ENCODE measurements around the gene MAP3K13. TPM values are rescaled to one million over a fixed set of nuclear protein-coding genes. Genes with fewer than 3 reads are reported as not detected.

MAP3K13 gene
- total RNA-seq, 1 experiment from 2014 or later: 24.4 TPM

DNA sequence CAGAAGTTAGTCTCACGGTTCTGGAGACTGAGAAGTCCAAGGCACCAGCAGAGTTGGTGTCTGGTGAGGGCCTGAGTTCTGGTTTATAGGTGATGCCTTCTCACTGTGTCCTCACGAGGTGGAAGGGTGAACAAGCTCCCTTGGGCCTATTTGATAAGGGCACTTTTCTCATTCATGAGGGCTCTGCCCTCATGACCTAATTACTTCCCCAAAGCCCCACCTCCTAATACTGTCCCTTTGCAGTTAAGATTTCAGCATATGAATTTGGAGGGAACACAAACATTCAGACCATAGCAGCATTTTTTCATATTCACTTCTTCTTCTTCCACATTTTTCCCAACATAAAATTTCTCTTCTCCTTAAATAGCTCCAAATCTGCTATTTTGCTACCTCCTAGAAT lies 94.4 kb downstream of the MAP3K13 start:
- intact Hi-C loops (cut with micrococcal nuclease): loop anchor here (5.0 kb wide), 1 partner anchor 90 kb away; no protein-coding TSS in a partner anchor
- Histone ChIP-seq H3K4me1 (ENCODE audit: insufficient read depth, low read length) (no peaks in the 10 kb centered on the region), H3K36me3 (ENCODE audit: low read depth, low read length) (no peaks in the 10 kb centered on the region), H3K27ac (ENCODE audit: low read length) (no peak overlapping the region), H3K4me3 (ENCODE audit: low read length) (no peak overlapping the region), H4K20me1 (ENCODE audit: low read length) (no peaks in the 10 kb centered on the region), H2AFZ (ENCODE audit: low read length) (no peak overlapping the region), H3K27me3 (ENCODE audit: low read length) (no peaks in the 10 kb centered on the region), H3K4me2 (ENCODE audit: low read length) (no peak overlapping the region), H3F3A (ENCODE audit: low read length, unreplicated experiment) (no peaks in the 10 kb centered on the region), H3K9ac (ENCODE audit: low read length) (no peak overlapping the region), H3K9me3 (ENCODE audit: low read length) (no peaks in the 10 kb centered on the region), H3K9me2 (replicated peaks; ENCODE audit: low read length) (no peaks in the 10 kb centered on the region), H3K79me2 (ENCODE audit: low read length) (no peaks in the 10 kb centered on the region)
- ChIA-PET POLR2A (ENCODE audit: unreplicated experiment) (no interaction called here), CTCF (interaction anchor here (0.6 kb wide), 1 partner anchor 669 kb away, joined by 5 read pairs; no protein-coding TSS in a partner anchor)
- DNase-seq (no peak), ATAC-seq (no peak)
- BruUV-seq (replicated peaks): no TSS peak
- TF ChIP-seq EZH2 (IDR thresholded peaks at IDR 0.05; ENCODE audit: low read length, unreplicated experiment): no peak
- TF ChIP-seq EZH2phosphoT487 (IDR thresholded peaks at IDR 0.05; ENCODE audit: borderline replicate concordance, low read length): no peak
- no peak for TF ChIP-seq CTCF (conservative IDR thresholded peaks at IDR 0.05; ENCODE audit: low read depth, low read length)

GRCh38 chr3:185460309-185460708 lies 97.4 kb downstream of the MAP3K13 start:
- H3K4me1 ChIP-seq (ENCODE audit: insufficient read depth, low read length): no peaks in the 10 kb centered on the region
- H3K4me3 ChIP-seq (ENCODE audit: low read length): no peak overlapping the region
- H3K9me2 ChIP-seq (replicated peaks; ENCODE audit: low read length): no peaks in the 10 kb centered on the region
- H2AFZ ChIP-seq (ENCODE audit: low read length): no peak overlapping the region
- H3K9ac ChIP-seq (ENCODE audit: low read length): no peak overlapping the region
- no peaks in the 10 kb centered on the region for H3K9me3 ChIP-seq (ENCODE audit: low read length)
- ATAC-seq (no peak), DNase-seq (no peak)
- ChIA-PET POLR2A (ENCODE audit: unreplicated experiment) (interaction anchor here (0.6 kb wide), 1 partner anchor 134 kb away, joined by 14 read pairs; no protein-coding TSS in a partner anchor), CTCF (interaction anchor here (0.6 to 1.6 kb wide), 8 partner anchors 26 to 115 kb away, joined by 3 to 14 read pairs (median 4); no protein-coding TSS in a partner anchor)
- H3K4me2 ChIP-seq (ENCODE audit: low read length): no peak overlapping the region
- TF ChIP-seq EZH2phosphoT487 (IDR thresholded peaks at IDR 0.05; ENCODE audit: borderline replicate concordance, low read length): no peak
- no peak for TF ChIP-seq EZH2 (IDR thresholded peaks at IDR 0.05; ENCODE audit: low read length, unreplicated experiment)
- no peak for TF ChIP-seq CTCF (conservative IDR thresholded peaks at IDR 0.05; ENCODE audit: low read depth, low read length)
- no peaks in the 10 kb centered on the region for H3K36me3 ChIP-seq (ENCODE audit: low read depth, low read length)
- H3K27me3 ChIP-seq (ENCODE audit: low read length): no peaks in the 10 kb centered on the region
- intact Hi-C loops (cut with micrococcal nuclease): loop anchor here (1.0 to 5.0 kb wide), 2 partner anchors 99 to 117 kb away; no protein-coding TSS in a partner anchor
- no peaks in the 10 kb centered on the region for H3F3A ChIP-seq (ENCODE audit: low read length, unreplicated experiment)
- no peak overlapping the region for H3K27ac ChIP-seq (ENCODE audit: low read length)
- no peaks in the 10 kb centered on the region for H4K20me1 ChIP-seq (ENCODE audit: low read length)
- no peaks in the 10 kb centered on the region for H3K79me2 ChIP-seq (ENCODE audit: low read length)
- BruUV-seq (replicated peaks): no TSS peak

GRCh38 chr3:185460719-185461350 lies 97.9 kb downstream of the MAP3K13 start:
- Histone ChIP-seq H3K9ac (ENCODE audit: low read length) (no peak overlapping the region), H3K4me2 (ENCODE audit: low read length) (no peak overlapping the region), H3F3A (ENCODE audit: low read length, unreplicated experiment) (no peaks in the 10 kb centered on the region), H3K27ac (ENCODE audit: low read length) (no peak overlapping the region), H2AFZ (ENCODE audit: low read length) (no peak overlapping the region), H3K27me3 (ENCODE audit: low read length) (no peaks in the 10 kb centered on the region), H3K4me3 (ENCODE audit: low read length) (no peak overlapping the region), H3K9me2 (replicated peaks; ENCODE audit: low read length) (no peaks in the 10 kb centered on the region), H4K20me1 (ENCODE audit: low read length) (no peaks in the 10 kb centered on the region), H3K4me1 (ENCODE audit: insufficient read depth, low read length) (no peaks in the 10 kb centered on the region), H3K36me3 (ENCODE audit: low read depth, low read length) (no peaks in the 10 kb centered on the region), H3K79me2 (ENCODE audit: low read length) (no peaks in the 10 kb centered on the region), H3K9me3 (ENCODE audit: low read length) (no peaks in the 10 kb centered on the region)
- intact Hi-C loops (cut with micrococcal nuclease): loop anchor here (1.0 to 5.0 kb wide), 2 partner anchors 98 to 116 kb away; no protein-coding TSS in a partner anchor
- ChIA-PET POLR2A (ENCODE audit: unreplicated experiment) (interaction anchor here (0.6 kb wide), 1 partner anchor 98 kb away, joined by 3 read pairs; no protein-coding TSS in a partner anchor), CTCF (interaction anchor here (0.6 to 1.6 kb wide), 6 partner anchors 61 to 115 kb away, joined by 3 to 14 read pairs (median 5); no protein-coding TSS in a partner anchor)
- peak; percentile 83 for TF ChIP-seq CTCF (conservative IDR thresholded peaks at IDR 0.05; ENCODE audit: low read depth, low read length)
- TF ChIP-seq EZH2 (IDR thresholded peaks at IDR 0.05; ENCODE audit: low read length, unreplicated experiment): no peak
- BruUV-seq (replicated peaks): no TSS peak
- ATAC-seq (peak; percentile 72), DNase-seq (peak; percentile 75)
